Measurements from ENCODE around the gene MRTFB. TPM values are rescaled to one million over a fixed set of nuclear protein-coding genes. Genes with fewer than 3 reads are reported as not detected.

MRTFB gene
- total and polyA plus RNA-seq, 2 of the 13 experiments (the other 11 are each of a cell fraction or from before 2014, with no cell fraction given): 11.4 to 14.0 TPM

DNA sequence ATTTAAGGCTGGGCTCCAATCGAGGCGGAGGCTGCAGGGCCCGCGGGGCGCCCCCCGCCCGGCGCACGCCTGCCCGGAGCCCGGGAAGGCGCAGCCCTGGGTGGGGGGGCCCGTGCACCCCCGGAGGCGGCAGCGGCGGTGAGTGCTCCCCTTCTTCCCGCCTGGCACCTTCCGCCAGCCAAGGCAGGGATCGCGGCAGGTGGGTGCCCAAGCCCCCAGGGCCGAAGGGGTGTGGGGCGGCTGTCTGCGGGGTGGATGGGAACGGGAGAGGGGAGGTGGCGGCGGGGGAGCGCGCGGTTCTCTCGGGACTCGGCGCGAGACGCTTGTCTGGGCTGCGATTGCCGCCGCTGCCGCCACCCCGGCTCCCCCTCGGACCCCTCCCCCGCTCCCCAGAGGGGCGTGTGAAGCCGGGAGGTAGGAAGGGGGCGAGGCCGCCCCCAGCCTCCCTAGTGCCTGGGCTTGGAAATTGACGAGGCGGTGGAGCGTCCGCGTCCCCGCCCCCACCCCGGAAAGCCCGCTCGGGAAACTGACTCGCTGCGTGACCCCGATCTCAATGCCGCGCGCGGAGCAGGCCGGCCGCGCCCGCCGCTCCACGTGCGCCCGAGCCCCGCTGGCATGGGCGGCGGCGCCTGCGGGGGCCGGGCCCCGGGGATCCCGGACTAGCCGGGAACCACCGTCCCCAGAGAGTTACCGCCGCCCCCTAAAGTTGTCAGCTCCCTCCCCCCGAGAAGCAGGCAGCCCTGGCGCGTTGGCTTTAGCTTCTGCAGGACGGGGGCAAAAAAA is 231.5 kb downstream of the MRTFB start (continued):
- TF ChIP-seq ARID4A (CRISPR knock-in tag; IDR thresholded peaks at IDR 0.05; ENCODE audit: borderline replicate concordance) (peak; percentile 85), ZNF709 (CRISPR knock-in tag; IDR thresholded peaks at IDR 0.05) (0 out of 2 replicates have a peak, but pooled peaks have one; percentile 14), RBFOX2 (IDR thresholded peaks at IDR 0.05; ENCODE audit: low read depth, low read length) (peak; percentile 79), JUN (CRISPR knock-in tag; IDR thresholded peaks at IDR 0.05) (no peak), ZNF724P (CRISPR knock-in tag; IDR thresholded peaks at IDR 0.05; ENCODE audit: borderline replicate concordance) (0 out of 2 replicates have a peak, but pooled peaks have one; percentile 37), HNRNPK (IDR thresholded peaks at IDR 0.05; ENCODE audit: low read depth, low read length, poor library complexity, severe bottlenecking) (peak; percentile 88), MYC (CRISPR knock-in tag; IDR thresholded peaks at IDR 0.05; ENCODE audit: borderline replicate concordance) (peak; percentile 72; the same call in 1 of the 2 replicates), ZNF670 (CRISPR knock-in tag; IDR thresholded peaks at IDR 0.05; ENCODE audit: borderline replicate concordance) (0 out of 2 replicates have a peak, but pooled peaks have one; percentile 37), ZNF816 (CRISPR knock-in tag; IDR thresholded peaks at IDR 0.05; ENCODE audit: borderline replicate concordance) (peak; percentile 62; the same call in 1 of the 2 replicates), LCORL (IDR thresholded peaks at IDR 0.05) (no peak), LCORL (CRISPR knock-in tag; IDR thresholded peaks at IDR 0.05) (peak; percentile 34; the same call in 1 of the 2 replicates), ZBTB7B (CRISPR knock-in tag; IDR thresholded peaks at IDR 0.05) (0 out of 2 replicates have a peak, but pooled peaks have one; percentile 64), ZNF234 (CRISPR knock-in tag; conservative IDR thresholded peaks at IDR 0.05) (no peak), TCF12 (IDR thresholded peaks at IDR 0.05) (no peak), TCF12 (CRISPR knock-in tag; IDR thresholded peaks at IDR 0.05) (peak; percentile 45; the same call in 1 of the 2 replicates), ZNF414 (CRISPR knock-in tag; IDR thresholded peaks at IDR 0.05) (peak; percentile 58; the same call in 1 of the 2 replicates), ZNF766 (CRISPR knock-in tag; IDR thresholded peaks at IDR 0.05; ENCODE audit: borderline replicate concordance) (peak; percentile 37; the same call in 1 of the 2 replicates), ASH2L (IDR thresholded peaks at IDR 0.05; ENCODE audit: insufficient read length, low read depth, low read length) (peak; percentile 84)
- TF ChIP-seq, protein P1, sequence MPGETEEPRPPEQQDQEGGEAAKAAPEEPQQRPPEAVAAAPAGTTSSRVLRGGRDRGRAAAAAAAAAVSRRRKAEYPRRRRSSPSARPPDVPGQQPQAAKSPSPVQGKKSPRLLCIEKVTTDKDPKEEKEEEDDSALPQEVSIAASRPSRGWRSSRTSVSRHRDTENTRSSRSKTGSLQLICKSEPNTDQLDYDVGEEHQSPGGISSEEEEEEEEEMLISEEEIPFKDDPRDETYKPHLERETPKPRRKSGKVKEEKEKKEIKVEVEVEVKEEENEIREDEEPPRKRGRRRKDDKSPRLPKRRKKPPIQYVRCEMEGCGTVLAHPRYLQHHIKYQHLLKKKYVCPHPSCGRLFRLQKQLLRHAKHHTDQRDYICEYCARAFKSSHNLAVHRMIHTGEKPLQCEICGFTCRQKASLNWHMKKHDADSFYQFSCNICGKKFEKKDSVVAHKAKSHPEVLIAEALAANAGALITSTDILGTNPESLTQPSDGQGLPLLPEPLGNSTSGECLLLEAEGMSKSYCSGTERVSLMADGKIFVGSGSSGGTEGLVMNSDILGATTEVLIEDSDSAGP (CRISPR knock-in tag; IDR thresholded peaks at IDR 0.05; ENCODE audit: borderline replicate concordance): 0 out of 2 replicates have a peak, but pooled peaks have one; percentile 5
- TF ChIP-seq, protein P2, sequence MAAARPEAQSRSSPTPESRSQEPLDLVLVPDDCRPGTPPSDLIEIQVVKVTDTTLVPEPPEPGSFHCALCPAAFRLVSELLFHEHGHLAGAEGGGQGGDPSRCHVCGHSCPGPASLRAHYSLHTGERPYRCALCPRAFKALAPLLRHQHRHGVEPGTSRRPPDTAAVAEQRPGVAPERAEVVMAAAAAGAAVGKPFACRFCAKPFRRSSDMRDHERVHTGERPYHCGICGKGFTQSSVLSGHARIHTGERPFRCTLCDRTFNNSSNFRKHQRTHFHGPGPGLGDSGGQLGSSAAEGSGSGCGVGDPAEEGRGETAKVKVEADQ (CRISPR knock-in tag; IDR thresholded peaks at IDR 0.05; ENCODE audit: borderline replicate concordance): peak; percentile 53; the same call in 1 of the 2 replicates
- TF ChIP-seq, protein P3, sequence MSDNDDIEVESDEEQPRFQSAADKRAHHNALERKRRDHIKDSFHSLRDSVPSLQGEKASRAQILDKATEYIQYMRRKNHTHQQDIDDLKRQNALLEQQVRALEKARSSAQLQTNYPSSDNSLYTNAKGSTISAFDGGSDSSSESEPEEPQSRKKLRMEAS (IDR thresholded peaks at IDR 0.05): peak; percentile 86

Measured in HepG2 (cell line).